Fibroblast of villous mesenchyme (primary cell): Measurements from ENCODE around the gene GRIA3. TPM values are rescaled to one million over a fixed set of nuclear protein-coding genes. Genes with fewer than 3 reads are reported as not detected.

ENCODE experiments used
- DNase-seq: peaks from one replicate; pipeline ENCODE4 v3.0.0-alpha.2; 2010; ENCODE audit warnings: low read depth
- H3K4me3 ChIP-seq: 2 replicates; pipeline ENCODE4 v1.5.1; 2011; ENCODE audit warnings: low read depth, mild to moderate bottlenecking, low read length
- total RNA-seq: library from RNA; depleted of rRNA; stranded (reverse); fragments of >200 nt; gene quantifications from 2 replicates; pipeline ENCODE4 v1.2.3, GENCODE V29; 2012
- TF ChIP-seq, protein P1 (sequence below): IDR thresholded peaks from 2 replicates; pipeline ENCODE4 v1.5.1; 2012; ENCODE audit warnings: low read depth, mild to moderate bottlenecking, low read length; ENCODE audit not compliant: insufficient read depth

The GRIA3 gene
- total RNA-seq, 1 donor, result 19.4 TPM

DNA sequence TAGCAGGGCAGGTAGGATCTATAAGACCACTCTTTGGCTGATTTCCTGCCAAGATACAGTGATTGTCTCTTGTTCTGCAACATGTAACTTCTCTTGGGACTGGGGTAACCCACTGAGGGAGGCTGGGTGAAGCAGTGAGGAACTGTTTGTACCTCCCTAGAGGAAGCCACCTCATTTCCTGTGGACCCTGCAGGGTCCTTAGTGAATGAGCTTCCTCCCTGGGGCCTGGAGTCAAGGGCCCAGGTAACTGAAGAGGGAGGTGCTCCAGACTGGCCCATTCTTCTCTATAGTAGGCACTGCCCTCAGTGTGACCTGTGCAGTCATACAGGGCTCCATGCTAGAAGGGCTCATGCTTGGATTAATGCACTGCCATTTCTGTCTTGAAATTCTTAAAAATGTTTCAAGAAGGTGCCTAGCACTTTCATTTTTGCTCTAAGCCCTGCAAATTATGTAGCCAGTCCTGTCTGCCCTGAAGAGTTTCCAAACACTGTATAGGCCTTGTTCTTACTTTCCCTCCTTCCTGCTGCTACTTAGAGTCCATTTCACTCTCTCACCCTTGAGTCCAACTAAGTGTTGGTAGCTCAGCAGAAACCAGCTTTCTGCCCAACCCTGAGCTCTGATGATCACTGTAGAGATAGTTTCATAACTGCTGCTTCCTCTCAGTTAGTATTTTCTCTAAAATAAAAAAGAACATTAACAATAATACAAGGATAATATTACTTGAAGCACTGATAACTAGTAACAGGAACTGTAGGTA is 8.5 kb upstream of the GRIA3 start:
- H3K4me3 ChIP-seq, result no peak overlapping the region

DNA sequence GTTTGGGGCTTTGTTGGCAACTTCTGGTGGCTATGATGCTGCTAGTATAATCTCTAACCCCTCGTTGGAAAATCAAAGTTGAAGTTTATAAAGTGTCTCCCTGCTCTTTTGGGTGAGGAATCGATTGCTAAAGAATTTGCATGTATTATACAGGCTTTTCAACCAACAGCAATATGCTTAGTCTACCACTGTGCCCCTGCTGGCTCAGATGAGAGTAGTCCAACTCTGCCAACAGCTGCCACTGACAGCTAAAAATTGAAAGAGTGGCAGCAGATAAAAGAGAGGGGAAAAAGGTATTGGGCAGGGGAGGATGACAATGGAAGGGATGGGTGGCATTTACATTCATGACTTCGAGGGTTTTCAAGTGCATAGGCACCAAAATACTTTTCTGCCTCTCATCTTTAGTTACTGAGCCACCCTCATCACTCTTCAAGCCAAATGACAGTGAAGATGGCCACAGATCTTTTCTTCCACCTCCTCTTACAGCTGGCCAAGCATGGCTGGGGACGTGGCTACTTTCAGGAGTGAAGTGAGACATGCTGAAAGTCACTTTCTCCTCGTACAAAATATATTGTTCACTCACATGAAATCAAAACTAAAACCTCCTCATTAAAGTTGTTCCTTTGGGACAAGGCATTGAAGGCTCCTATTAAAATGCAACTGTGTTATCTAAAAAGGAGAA is 2.7 kb upstream of the GRIA3 start:
- H3K4me3 ChIP-seq, result no peak overlapping the region
- TF ChIP-seq, protein P1, sequence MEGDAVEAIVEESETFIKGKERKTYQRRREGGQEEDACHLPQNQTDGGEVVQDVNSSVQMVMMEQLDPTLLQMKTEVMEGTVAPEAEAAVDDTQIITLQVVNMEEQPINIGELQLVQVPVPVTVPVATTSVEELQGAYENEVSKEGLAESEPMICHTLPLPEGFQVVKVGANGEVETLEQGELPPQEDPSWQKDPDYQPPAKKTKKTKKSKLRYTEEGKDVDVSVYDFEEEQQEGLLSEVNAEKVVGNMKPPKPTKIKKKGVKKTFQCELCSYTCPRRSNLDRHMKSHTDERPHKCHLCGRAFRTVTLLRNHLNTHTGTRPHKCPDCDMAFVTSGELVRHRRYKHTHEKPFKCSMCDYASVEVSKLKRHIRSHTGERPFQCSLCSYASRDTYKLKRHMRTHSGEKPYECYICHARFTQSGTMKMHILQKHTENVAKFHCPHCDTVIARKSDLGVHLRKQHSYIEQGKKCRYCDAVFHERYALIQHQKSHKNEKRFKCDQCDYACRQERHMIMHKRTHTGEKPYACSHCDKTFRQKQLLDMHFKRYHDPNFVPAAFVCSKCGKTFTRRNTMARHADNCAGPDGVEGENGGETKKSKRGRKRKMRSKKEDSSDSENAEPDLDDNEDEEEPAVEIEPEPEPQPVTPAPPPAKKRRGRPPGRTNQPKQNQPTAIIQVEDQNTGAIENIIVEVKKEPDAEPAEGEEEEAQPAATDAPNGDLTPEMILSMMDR, result no peak
- no peak for DNase-seq

More for the DNA sequence above, 8.5 kb upstream of the GRIA3 start:
- TF ChIP-seq, protein P1, result no peak
- DNase-seq, result no peak

DNA sequence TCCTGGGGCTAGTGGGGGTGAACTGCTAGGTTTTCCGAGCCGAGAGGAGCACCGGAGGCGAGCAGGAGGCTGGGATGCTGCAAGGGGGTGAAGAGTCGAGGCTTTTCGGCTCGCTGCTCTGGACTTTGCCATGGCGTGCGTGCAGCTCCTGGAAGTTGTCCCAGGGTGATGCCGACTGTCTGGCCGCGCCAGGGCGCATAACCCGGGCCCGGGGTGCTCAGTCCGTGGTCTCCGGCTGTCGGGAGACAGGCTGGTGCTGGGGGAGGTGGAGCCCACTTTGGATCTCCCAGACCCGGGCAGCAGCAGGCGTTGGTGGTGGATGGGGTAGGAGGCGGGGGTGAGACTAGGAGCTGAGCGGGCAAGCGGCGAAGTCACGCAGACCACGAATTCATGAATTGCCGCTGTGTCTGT is 793 bp downstream of the GRIA3 start:
- TF ChIP-seq, protein P1, result no peak
- peak overlapping the region; percentile 34 for H3K4me3 ChIP-seq
- no peak for DNase-seq

DNA sequence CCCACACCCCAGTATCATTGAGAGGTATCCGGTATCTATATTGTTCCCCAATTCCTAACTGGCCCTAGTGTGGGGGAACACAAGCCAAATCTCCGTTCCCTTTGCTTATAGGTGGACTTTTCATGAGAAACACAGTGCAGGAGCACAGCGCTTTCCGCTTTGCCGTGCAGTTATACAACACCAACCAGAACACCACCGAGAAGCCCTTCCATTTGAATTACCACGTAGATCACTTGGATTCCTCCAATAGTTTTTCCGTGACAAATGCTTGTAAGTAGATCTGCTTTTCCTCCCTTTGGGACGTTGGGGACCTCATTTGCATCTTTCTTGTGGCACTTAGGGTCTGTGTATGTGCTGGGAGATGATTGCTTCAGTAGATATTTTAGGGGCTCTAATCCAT is 1.6 kb downstream of the GRIA3 start:
- DNase-seq, result no peak

DNA sequence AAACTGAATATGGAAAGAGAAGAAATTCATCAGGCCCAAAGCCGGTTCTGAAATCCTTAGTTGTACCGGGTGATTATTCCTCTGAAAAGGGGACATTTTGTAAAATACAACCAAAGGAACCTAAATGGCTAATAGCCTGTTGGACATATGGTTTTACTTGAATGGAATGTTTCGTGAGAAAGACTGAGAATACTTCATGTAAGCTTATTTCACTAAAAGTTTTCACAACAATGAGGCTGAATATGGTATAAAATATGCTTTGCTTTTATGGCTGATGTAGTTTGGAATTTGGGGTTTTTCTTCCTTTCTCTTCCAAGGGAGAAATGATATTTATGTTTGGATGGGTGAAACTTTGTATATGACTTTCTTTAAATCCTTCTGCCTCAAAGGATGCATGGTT is 2.7 kb downstream of the GRIA3 start:
- TF ChIP-seq, protein P1, result no peak
- H3K4me3 ChIP-seq, result no peak overlapping the region
- no peak for DNase-seq

More for the DNA sequence above, 1.6 kb downstream of the GRIA3 start:
- TF ChIP-seq, protein P1, result no peak
- peak overlapping the region; percentile 34 for H3K4me3 ChIP-seq

DNA sequence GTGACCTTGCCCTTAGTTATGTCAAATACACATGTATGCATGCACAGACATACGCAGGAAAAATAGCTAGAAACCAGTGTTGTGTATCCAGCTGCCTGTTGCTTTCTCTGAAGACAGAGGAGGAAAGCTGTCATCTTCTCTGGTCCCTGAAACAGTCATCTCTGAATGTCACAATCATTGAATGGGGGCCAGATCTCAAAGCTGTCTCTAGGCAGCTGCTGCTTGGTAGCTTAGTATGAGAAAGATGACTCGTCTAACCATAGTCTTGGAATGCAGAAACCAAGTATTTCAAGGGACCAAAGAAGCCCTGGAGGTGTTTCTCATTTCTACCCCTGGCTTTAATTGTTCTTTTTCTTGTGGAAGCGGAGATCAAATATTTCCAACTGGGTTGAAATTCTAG is 4.0 kb downstream of the GRIA3 start:
- TF ChIP-seq, protein P1, result no peak
- H3K4me3 ChIP-seq, result no peak overlapping the region
- DNase-seq, result no peak

DNA sequence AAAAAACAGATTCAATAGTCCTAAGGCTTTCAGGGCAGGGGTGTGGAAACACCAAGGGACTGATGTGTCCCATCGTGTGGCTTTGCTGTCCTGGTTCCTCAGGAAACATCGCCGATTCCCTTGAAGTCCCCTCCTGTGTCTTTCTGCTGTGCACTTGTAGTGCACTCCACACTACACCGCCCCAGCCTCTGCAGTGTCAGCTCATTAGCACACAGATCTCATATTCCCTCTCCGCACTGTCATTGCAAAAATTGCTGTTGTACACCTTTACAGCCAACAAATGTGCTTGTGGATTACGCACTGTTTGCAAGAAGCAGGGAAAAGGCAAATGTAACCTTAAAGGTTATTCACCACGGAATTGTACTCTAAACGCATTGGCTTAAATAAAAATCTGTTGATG is 5.3 kb downstream of the GRIA3 start:
- TF ChIP-seq, protein P1, result no peak
- DNase-seq, result no peak
- no peak overlapping the region for H3K4me3 ChIP-seq
